HG02610 (cell line): ENCODE measurements around the gene PSMD13.
"Not testable (repeated sequence)": the region's sequence is repeated elsewhere in the genome, so short reads cannot be mapped to it uniquely, and the experiment has no call there.

Experiments used
- ATAC-seq: cut with Tn5 transposase; IDR thresholded peaks from one replicate; pipeline ENCODE4 v1.9.1; 2021; ENCODE audit warnings: mild to moderate bottlenecking, moderate library complexity; ENCODE audit not compliant: unreplicated experiment

The PSMD13 gene

GRCh38 chr11:236774-237767, at the start of gene PSMD13:
Gene PSMD13, plus strand, starts transcription at chr11:236976. Its CDS starts 74 bp downstream, at chr11:237050.
- peak; percentile 84 for ATAC-seq

DNA sequence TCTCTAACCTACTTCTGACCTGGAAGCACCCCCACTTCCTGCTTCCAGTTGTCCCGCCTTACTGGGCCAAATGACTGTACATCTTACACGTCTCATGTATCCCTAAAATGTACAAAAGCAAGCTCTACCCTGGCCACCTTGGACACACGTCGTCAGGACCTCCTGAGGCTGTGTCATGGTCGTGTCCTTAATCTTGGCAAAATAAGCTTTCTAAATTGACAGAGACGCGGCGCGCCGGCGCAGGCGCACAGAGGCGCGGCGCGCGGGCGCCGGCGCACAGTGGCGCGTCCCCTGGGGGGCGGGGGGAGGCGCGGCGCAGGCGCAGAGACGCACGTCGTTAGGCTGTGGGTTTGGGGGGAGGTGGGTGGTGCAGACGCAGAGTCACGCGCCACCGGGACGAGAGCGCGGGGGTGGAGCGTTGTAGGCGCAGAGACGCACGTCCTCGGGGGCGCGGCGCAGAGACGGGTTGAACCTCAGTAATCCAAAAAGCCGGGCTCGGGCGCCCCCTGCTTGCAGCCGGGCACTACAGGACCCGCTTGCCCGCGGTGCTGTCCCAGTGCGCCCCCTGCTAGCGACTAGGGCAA, 47.5 kb upstream of the PSMD13 start:
- not testable (repeated sequence) for ATAC-seq

- peak; percentile 53 for ATAC-seq
Measured at GRCh38 chr11:189843-190311, 46.9 kb upstream of the PSMD13 start.

DNA sequence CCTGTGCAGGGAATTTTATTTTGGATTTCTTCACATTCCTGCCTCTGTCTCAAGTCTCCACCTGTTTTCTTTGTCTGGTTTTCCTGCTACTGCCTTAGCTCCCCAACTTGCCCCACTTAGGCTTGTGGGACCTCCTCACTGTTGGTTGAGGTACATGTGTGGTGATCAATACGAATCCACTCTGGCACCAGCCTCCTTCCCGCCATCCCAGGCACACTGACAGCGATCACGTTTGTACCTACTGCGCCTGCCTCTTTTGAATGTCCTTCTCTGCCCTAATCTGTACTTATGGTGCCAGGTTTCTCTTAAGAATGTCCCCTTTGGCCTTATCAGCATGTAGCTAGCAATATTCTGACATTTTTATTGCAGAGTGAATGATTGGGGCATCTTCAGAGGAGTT, 46.2 kb upstream of the PSMD13 start:
- ATAC-seq, result not testable (repeated sequence)

GRCh38 chr11:191490-192478, 45.0 kb upstream of the PSMD13 start:
- ATAC-seq, result not testable (repeated sequence)

- ATAC-seq, result not testable (repeated sequence)
Measured at GRCh38 chr11:192674-193128, 44.1 kb upstream of the PSMD13 start, which contains the start of gene SCGB1C1. Gene SCGB1C1, plus strand, starts transcription at chr11:193078. Its CDS starts 22 bp downstream, at chr11:193100.

GRCh38 chr11:193481-193880, 43.3 kb upstream of the PSMD13 start:
- not testable (repeated sequence) for ATAC-seq

DNA sequence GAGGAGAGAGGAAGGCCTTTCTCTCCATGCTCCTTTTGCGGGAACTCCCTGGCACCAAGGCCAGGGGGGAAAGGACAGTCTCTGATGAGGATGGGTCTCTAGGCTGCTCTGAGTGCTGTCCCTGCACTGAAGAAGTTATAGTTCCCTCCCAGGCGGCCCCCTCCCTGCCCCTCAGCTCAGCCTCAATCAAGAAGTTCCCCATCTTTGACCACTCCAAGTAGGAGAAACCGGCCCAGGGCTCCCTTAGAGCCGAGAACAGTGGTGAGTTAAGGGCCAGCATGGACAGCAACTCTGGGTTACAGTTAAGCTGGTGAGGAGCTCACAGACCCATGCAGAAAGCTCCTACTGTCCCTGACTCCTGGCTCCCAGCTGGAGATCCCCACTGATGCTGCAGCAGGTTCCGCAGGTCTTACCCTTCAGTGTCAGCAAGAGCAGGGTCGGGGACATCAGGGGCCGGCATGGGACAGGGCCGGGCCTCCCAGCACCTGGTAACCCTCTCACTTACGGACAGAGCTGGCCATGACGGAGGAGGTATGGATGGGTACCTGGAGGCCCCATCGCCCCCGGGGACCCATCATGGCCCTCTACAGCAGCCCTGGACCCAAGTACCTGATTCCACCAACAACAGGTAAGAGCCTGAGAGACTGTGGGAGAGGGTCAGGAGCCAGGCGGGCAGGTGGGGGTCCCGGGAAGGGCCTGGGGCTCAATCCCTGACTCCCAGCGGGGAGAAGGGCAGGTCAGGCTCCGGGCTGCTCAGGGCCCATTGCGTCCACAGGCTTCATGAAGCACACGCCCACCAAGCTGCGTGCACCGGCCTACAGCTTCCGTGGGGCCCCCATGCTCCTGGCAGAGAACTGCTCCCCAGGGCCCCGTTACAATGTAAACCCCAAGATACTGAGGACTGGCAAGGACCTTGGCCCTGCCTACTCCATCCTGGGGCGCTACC, 39.7 kb upstream of the PSMD13 start:
- ATAC-seq, result no peak

- ATAC-seq, result no peak
Measured at GRCh38 chr11:197741-198235, 39.0 kb upstream of the PSMD13 start.

DNA sequence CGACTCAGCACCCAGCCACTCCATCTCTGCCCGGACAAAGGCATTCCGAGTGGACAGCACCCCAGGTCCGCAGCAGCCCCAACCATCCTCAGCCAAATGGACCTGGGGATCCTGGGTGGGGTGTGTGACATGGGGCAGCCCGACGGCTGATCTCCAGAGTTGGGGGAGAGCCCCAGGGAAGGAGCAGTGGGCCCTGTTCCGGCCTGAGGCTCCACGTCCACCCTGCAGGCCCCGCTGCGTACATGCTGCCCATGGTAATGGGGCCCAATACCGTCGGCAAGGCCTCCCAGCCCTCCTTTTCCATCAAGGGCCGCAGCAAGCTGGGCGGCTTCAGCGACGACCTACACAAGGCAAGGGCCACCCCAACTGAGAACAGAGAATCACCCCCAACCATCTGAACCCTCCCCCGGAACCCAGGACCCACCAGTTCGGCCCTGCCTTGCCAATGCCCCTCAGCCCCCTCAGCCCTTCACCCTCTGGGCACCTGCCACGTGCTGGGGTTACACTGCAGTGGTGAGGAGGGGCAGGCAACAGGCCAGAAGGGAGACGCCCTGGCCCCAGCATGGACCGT, 38.5 kb upstream of the PSMD13 start:
- no peak for ATAC-seq

DNA sequence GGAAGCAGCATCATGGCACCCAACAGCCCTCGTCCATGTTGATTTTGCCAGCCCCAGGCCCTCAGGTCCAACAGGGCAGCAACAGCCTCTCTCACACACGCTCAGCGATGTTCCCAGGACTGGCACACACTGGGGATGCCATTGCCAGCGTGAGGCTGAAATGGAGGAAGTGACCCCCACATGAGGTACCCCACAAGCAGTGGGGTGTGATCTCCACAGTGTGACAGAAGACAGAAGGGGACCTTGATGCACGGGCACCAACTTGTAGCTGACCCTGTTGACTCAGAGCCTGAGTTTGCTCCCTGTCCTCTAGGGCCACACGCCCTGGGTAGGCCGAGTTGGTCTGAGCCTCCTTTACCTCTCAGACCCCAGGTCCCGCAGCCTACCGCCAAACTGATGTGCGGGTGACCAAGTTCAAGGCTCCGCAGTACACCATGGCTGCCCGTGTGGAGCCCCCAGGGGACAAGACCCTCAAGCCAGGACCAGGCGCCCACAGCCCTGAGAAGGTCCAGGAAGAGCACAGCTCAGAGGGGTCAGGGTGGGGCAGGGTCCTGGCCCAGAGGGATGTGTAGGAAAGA, 37.7 kb upstream of the PSMD13 start:
- ATAC-seq, result no peak

GRCh38 chr11:199782-200181, 37.0 kb upstream of the PSMD13 start:
- no peak for ATAC-seq

DNA sequence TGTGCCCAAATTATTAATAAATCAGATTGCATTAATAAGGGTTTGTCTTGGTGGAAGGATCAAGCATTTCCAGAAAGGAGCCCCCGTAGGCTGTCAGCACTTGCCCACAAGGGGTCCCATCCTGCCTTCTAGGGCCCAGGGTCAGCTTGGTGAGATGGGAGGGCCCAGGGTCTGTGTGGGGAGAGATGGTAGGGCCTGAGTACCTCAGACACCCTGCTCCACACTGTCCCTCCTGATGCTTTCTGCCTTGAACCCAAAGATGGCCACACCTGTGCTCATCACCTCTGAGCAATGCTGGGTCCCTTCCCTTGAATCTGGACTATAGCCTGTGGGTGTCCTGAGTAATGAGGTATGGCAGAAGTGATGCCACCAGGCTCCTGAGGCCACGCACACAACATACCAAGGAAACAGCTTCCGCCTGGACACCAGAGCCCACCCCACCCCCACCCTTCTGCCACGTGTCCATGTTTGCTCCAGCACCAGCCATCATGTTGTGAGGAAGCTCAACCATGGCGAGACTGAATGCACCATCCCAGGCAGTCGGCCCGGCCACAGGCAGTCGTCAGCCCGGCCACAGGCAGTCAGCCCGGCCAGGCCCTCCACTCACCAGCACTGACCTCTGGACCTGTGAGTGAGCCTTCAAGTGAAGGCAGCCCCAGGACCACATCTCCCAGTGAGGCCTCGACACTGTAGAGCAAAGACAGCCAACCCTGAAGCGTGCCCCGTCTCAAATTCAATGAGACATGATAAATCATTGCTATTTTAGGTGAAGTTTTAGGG, 36.4 kb upstream of the PSMD13 start:
- no peak for ATAC-seq

DNA sequence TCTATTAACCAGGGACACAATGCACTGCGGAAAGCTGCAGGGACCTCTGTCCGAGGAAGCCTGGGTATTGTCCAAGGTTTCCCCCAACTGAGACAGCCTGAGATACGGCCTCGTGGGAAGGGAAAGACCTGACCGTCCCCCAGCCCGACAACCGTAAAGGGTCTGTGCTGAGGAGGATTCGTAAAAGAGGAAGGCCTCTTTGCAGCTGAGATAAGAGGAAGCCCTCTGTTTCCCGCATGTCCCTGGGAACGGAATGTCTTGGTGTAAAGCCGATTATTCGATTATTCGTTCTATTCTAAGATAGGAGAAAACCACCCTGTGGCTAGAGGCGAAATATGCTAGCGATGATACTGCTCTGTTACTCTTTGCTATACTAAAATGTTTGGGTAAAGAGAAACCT, 34.8 kb upstream of the PSMD13 start:
- ATAC-seq, result no peak

DNA sequence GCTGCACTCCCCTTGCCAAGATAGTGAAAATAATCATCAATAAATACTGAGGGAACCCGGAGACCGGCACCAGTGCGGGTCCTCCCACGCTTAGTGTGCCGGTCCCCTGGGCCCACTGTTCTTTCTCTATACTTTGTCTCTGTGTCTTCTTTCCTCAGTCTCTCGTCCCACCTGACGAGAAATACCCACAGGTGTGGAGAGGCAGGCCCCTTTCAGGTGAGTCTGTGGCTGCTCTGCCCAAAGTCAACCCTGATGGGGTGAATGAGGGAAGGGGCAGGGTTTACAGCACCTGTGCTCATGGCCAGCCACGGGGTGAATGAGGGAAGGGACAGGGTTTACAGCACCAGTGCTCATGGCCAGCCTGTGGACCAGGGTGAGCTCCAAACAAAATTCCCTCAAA, 34.3 kb upstream of the PSMD13 start:
- no peak for ATAC-seq

- ATAC-seq, result no peak
Measured at GRCh38 chr11:203056-203944, 33.5 kb upstream of the PSMD13 start.
